Activated CD4-positive, alpha-beta memory T cell treated with anti-CD3 and anti-CD28 coated beads, Interleukin-2, amount 10 ng/mL, durations not matched to agents 7 days and 5 days (primary cell): ENCODE measurements around the gene PDE6D. TPM values are rescaled to one million over a fixed set of nuclear protein-coding genes. Genes with fewer than 3 reads are reported as not detected.
"Not testable (repeated sequence)": the region's sequence is repeated elsewhere in the genome, so short reads cannot be mapped to it uniquely, and the experiment has no call there.

Experiments
- CTCF ChIA-PET: fragments of 350-600 bp; sonication (Branson Sonifier 250); formaldehyde crosslinking; loops from one replicate; lab custom pipeline; 2021; ENCODE audit warnings: antibody characterized with exemption, inconsistent platforms; lab: Charles Lee
- POLR2A ChIA-PET: fragments of 350-600 bp; sonication (Branson Sonifier 250); formaldehyde crosslinking; loops from one replicate; lab custom pipeline; 2021; ENCODE audit warnings: antibody characterized with exemption; lab: Charles Lee
- DNase-seq: peaks from one replicate; pipeline ENCODE4 v3.0.0-alpha.2; 2020
- H3K27ac Mint-ChIP-seq: one replicate; pipeline ENCODE4 v1.8.0; 2021; ENCODE audit warnings: mild to moderate bottlenecking, mixed read lengths
- H3K27me3 Mint-ChIP-seq: one replicate; pipeline ENCODE4 v1.8.0; 2021; ENCODE audit warnings: mixed read lengths
- H3K36me3 Mint-ChIP-seq: one replicate; pipeline ENCODE4 v1.8.0; 2021; ENCODE audit warnings: low read depth, mixed read lengths
- H3K4me1 Mint-ChIP-seq: one replicate; pipeline ENCODE4 v1.8.0; 2021; ENCODE audit warnings: mixed read lengths
- H3K4me3 Mint-ChIP-seq: one replicate; pipeline ENCODE4 v1.8.0; 2021; ENCODE audit warnings: mild to moderate bottlenecking, mixed read lengths
- H3K9me3 Mint-ChIP-seq: one replicate; pipeline ENCODE4 v1.8.0; 2021; ENCODE audit warnings: mixed read lengths
- total RNA-seq, 2 experiments: library from RNA; stranded (reverse); gene quantifications; one replicate each; pipeline ENCODE4 v1.2.3, GENCODE V29; 2021

PDE6D gene
- total RNA-seq, 2 experiments from 2014 or later, result 36.7 to 37.7 TPM

GRCh38 chr2:231713730-231714638 is 67.1 kb downstream of the PDE6D start:
- POLR2A ChIA-PET, result interaction anchor here (0.6 to 5.3 kb wide), 20 partner anchors 8 to 253 kb away, joined by 3 to 83 read pairs (median 4); partner anchors contain the start of genes NCL and PDE6D
- peaks cover 40% of the 10 kb centered on the region for H3K36me3 Mint-ChIP-seq
- H3K27ac Mint-ChIP-seq, result peak overlapping the region; percentile 94

GRCh38 chr2:231713406-231713729 is 67.7 kb downstream of the PDE6D start:
- Mint-ChIP-seq H3K36me3 (peaks cover 44% of the 10 kb centered on the region), H3K27ac (peak overlapping the region; percentile 94), H3K4me1 (peaks cover 28% of the 10 kb centered on the region), H3K4me3 (peak overlapping the region; percentile 17)
- CTCF ChIA-PET, result interaction anchor here (0.6 to 8.0 kb wide), 29 partner anchors 10 to 249 kb away, joined by 3 to 244 read pairs (median 5); partner anchors contain the start of gene NCL
- POLR2A ChIA-PET, result interaction anchor here (1.2 to 5.3 kb wide), 11 partner anchors 9 to 249 kb away, joined by 3 to 83 read pairs (median 6); partner anchors contain the start of gene NCL
- H3K9me3 Mint-ChIP-seq, DNase-seq, H3K27me3 Mint-ChIP-seq: not testable (repeated sequence)

More at GRCh38 chr2:231713730-231714638, 67.1 kb downstream of the PDE6D start:
- Mint-ChIP-seq H3K4me3 (peak overlapping the region; percentile 17), H3K9me3 (no peaks in the 10 kb centered on the region), H3K4me1 (peaks cover 28% of the 10 kb centered on the region), H3K27me3 (no peaks in the 10 kb centered on the region)
- CTCF ChIA-PET, result interaction anchor here (0.6 to 8.0 kb wide), 42 partner anchors 11 to 1997 kb away, joined by 3 to 244 read pairs (median 5); partner anchors contain the start of gene NCL
- DNase-seq, result peak; percentile 90

- Mint-ChIP-seq H3K4me1 (peaks cover 28% of the 10 kb centered on the region), H3K4me3 (peak overlapping the region; percentile 81), H3K36me3 (peaks cover 46% of the 10 kb centered on the region), H3K27ac (peak overlapping the region; percentile 87)
- not testable (repeated sequence) for H3K27me3 Mint-ChIP-seq, H3K9me3 Mint-ChIP-seq
- ChIA-PET POLR2A (interaction anchor here (1.4 to 5.3 kb wide), 7 partner anchors 9 to 248 kb away, joined by 3 to 83 read pairs (median 6); partner anchors contain the start of gene NCL), CTCF (interaction anchor here (0.5 to 8.0 kb wide), 6 partner anchors 9 to 201 kb away, joined by 4 to 244 read pairs (median 64); no protein-coding TSS in a partner anchor)
- peak; percentile 49 for DNase-seq
Observed at GRCh38 chr2:231712451-231713021, 68.5 kb downstream of the PDE6D start.

- H3K36me3 Mint-ChIP-seq, result peaks cover 50% of the 10 kb centered on the region
- POLR2A ChIA-PET, result interaction anchor here (1.4 to 5.3 kb wide), 5 partner anchors 8 to 247 kb away, joined by 4 to 83 read pairs (median 13); partner anchors contain the start of gene NCL
Observed at GRCh38 chr2:231711677-231712450, 69.2 kb downstream of the PDE6D start.

GRCh38 chr2:231710799-231711676 is 70.0 kb downstream of the PDE6D start:
- Mint-ChIP-seq H3K9me3 (no peaks in the 10 kb centered on the region), H3K36me3 (peaks cover 55% of the 10 kb centered on the region), H3K27ac (peak overlapping the region; percentile 87), H3K4me1 (peaks cover 30% of the 10 kb centered on the region), H3K4me3 (peak overlapping the region; percentile 81), H3K27me3 (no peaks in the 10 kb centered on the region)
- CTCF ChIA-PET, result interaction anchor here (7.6 to 8.0 kb wide), 2 partner anchors 36 to 99 kb away, joined by 144 to 244 read pairs; no protein-coding TSS in a partner anchor
- POLR2A ChIA-PET, result interaction anchor here (1.5 to 6.3 kb wide), 4 partner anchors 33 to 106 kb away, joined by 4 to 141 read pairs (median 73); no protein-coding TSS in a partner anchor
- DNase-seq, result peak; percentile 35

More at GRCh38 chr2:231711677-231712450, 69.2 kb downstream of the PDE6D start:
- Mint-ChIP-seq H3K27me3 (no peaks in the 10 kb centered on the region), H3K4me1 (peaks cover 28% of the 10 kb centered on the region), H3K27ac (peak overlapping the region; percentile 87), H3K4me3 (peak overlapping the region; percentile 81), H3K9me3 (no peaks in the 10 kb centered on the region)
- CTCF ChIA-PET, result interaction anchor here (4.3 to 8.0 kb wide), 4 partner anchors 9 to 100 kb away, joined by 55 to 244 read pairs (median 108); no protein-coding TSS in a partner anchor
- peak; percentile 28 for DNase-seq

- peak; percentile 91 for DNase-seq
- Mint-ChIP-seq H3K4me1 (peaks cover 37% of the 10 kb centered on the region), H3K9me3 (no peaks in the 10 kb centered on the region), H3K27me3 (no peaks in the 10 kb centered on the region), H3K27ac (peak overlapping the region; percentile 91), H3K36me3 (peaks cover 57% of the 10 kb centered on the region), H3K4me3 (peak overlapping the region; percentile 81)
- ChIA-PET CTCF (interaction anchor here (4.4 to 12.1 kb wide), 2 partner anchors 33 to 98 kb away, joined by 67 to 125 read pairs; no protein-coding TSS in a partner anchor), POLR2A (interaction anchor here (0.9 to 6.3 kb wide), 13 partner anchors 11 to 246 kb away, joined by 4 to 141 read pairs (median 11); partner anchors contain the start of gene NCL)
Observed at GRCh38 chr2:231709981-231710798, 70.9 kb downstream of the PDE6D start.

GRCh38 chr2:231709636-231709980 is 71.5 kb downstream of the PDE6D start:
- peaks cover 37% of the 10 kb centered on the region for H3K4me1 Mint-ChIP-seq
- peaks cover 58% of the 10 kb centered on the region for H3K36me3 Mint-ChIP-seq
- H3K27me3 Mint-ChIP-seq, result no peaks in the 10 kb centered on the region
- ChIA-PET CTCF (interaction anchor here (0.5 to 12.1 kb wide), 3 partner anchors 33 to 258 kb away, joined by 4 to 125 read pairs (median 67); no protein-coding TSS in a partner anchor), POLR2A (interaction anchor here (0.9 to 6.3 kb wide), 14 partner anchors 12 to 246 kb away, joined by 4 to 141 read pairs (median 10); partner anchors contain the start of gene NCL)
- DNase-seq, result peak; percentile 52
- H3K27ac Mint-ChIP-seq, result peak overlapping the region; percentile 91
- no peaks in the 10 kb centered on the region for H3K9me3 Mint-ChIP-seq
- peak overlapping the region; percentile 81 for H3K4me3 Mint-ChIP-seq

GRCh38 chr2:231708773-231709635 is 72.1 kb downstream of the PDE6D start:
- peaks cover 37% of the 10 kb centered on the region for H3K4me1 Mint-ChIP-seq
- no peaks in the 10 kb centered on the region for H3K9me3 Mint-ChIP-seq
- no peaks in the 10 kb centered on the region for H3K27me3 Mint-ChIP-seq
- POLR2A ChIA-PET, result interaction anchor here (0.8 to 6.3 kb wide), 31 partner anchors 8 to 606 kb away, joined by 3 to 141 read pairs (median 6); partner anchors contain the start of genes NCL and PDE6D
- H3K36me3 Mint-ChIP-seq, result peaks cover 55% of the 10 kb centered on the region
- CTCF ChIA-PET, result interaction anchor here (0.5 to 12.1 kb wide), 4 partner anchors 8 to 257 kb away, joined by 3 to 125 read pairs (median 36); no protein-coding TSS in a partner anchor
- peak overlapping the region; percentile 100 for H3K27ac Mint-ChIP-seq
- DNase-seq, result peak; percentile 63
- H3K4me3 Mint-ChIP-seq, result peak overlapping the region; percentile 99

- ChIA-PET CTCF (interaction anchor here (1.0 to 12.1 kb wide), 6 partner anchors 9 to 96 kb away, joined by 3 to 125 read pairs (median 13); no protein-coding TSS in a partner anchor), POLR2A (interaction anchor here (0.6 to 6.3 kb wide), 31 partner anchors 8 to 607 kb away, joined by 3 to 141 read pairs (median 5); partner anchors contain the start of genes NCL and PDE6D)
- Mint-ChIP-seq H3K9me3 (no peaks in the 10 kb centered on the region), H3K4me3 (peak within 1 kb of the TSS; percentile 99), H3K36me3 (peaks cover 47% of the 10 kb centered on the region), H3K27me3 (no peaks in the 10 kb centered on the region), H3K27ac (peak within 1 kb of the TSS; percentile 100), H3K4me1 (peaks cover 29% of the 10 kb centered on the region)
- DNase-seq, result peak; percentile 100
Observed at GRCh38 chr2:231707927-231708772, 72.9 kb downstream of the PDE6D start, which contains the start of gene PTMA. Gene PTMA (plus strand): TSS chr2:231708525. CDS start chr2:231708707, 182 bp downstream.
